Gastrocnemius medialis (tissue), 4 donors: ENCODE measurements around the gene SFSWAP.

Experiments used
- CTCF ChIP-seq, 5 experiments: fragments of 450-650 bp in 3 of 5; fragments of 200-600 bp in 2 of 5; sonication (generic) in 2 of 5; IDR thresholded peaks in 4 of 5; conservative IDR thresholded peaks in 1 of 5; 1 replicate in 4 of 5; 2 replicates in 1 of 5; pipeline ENCODE4 v1.5.1; 2016 to 2019; ENCODE audit warnings: antibody characterized with exemption in 5 of 5, mild to moderate bottlenecking in 3 of 5, moderate library complexity in 3 of 5
- POLR2A ChIP-seq, 2 donors: fragments of 450-650 bp; IDR thresholded peaks; one replicate each; pipeline ENCODE4 v1.6.1; 2017; ENCODE audit warnings: antibody characterized with exemption in 2 of 2, mild to moderate bottlenecking in 2 of 2, moderate library complexity in 2 of 2

- TF ChIP-seq CTCF (IDR thresholded peaks at IDR 0.05 in 4 of 5, conservative IDR thresholded peaks at IDR 0.05 in 1 of 5) (no peak), POLR2A (IDR thresholded peaks at IDR 0.05) (no peak)
These were observed 62.8 kb downstream of the SFSWAP start for GRCh38 chr12:131773582-131774221.
